ENCODE measurements around the gene TMEM272.

The TMEM272 gene

GRCh38 chr13:51805925-51806324 is 39.1 kb downstream of the TMEM272 start:
- peaks cover 17% of the 10 kb centered on the region for H3K4me1 Mint-ChIP-seq
- no peaks in the 10 kb centered on the region for H3K9me3 Mint-ChIP-seq
- peak overlapping the region in 2 of 3 experiments; percentile 87 to 95 for H3K27ac Mint-ChIP-seq
- peak overlapping the region; percentile 17 to 93 (median 84) for H3K4me3 Mint-ChIP-seq
- H3K27me3 Mint-ChIP-seq (ENCODE audit: low read depth) = peaks cover 8% of the 10 kb centered on the region
- no peak for TF ChIP-seq CTCF (IDR thresholded peaks at IDR 0.05; ENCODE audit: unreplicated experiment in 3 of 3)
- H3K36me3 Mint-ChIP-seq (ENCODE audit: low read depth) = no peaks in the 10 kb centered on the region

GRCh38 chr13:51805313-51805712 is 39.7 kb downstream of the TMEM272 start:
- Mint-ChIP-seq H3K36me3 (ENCODE audit: low read depth) (no peaks in the 10 kb centered on the region), H3K27ac (peak overlapping the region; percentile 87 to 95 (median 95)), H3K4me1 (peaks cover 17% of the 10 kb centered on the region), H3K4me3 (peak overlapping the region; percentile 84 to 93 (median 89)), H3K9me3 (no peaks in the 10 kb centered on the region), H3K27me3 (ENCODE audit: low read depth) (peaks cover 8% of the 10 kb centered on the region)
- no peak for TF ChIP-seq CTCF (IDR thresholded peaks at IDR 0.05; ENCODE audit: unreplicated experiment in 3 of 3)

GRCh38 chr13:51804295-51805172 is 40.4 kb downstream of the TMEM272 start:
- H3K4me1 Mint-ChIP-seq = peaks cover 17% of the 10 kb centered on the region
- H3K27ac Mint-ChIP-seq = peak overlapping the region; percentile 87 to 95 (median 95)
- peak overlapping the region; percentile 84 to 93 (median 89) for H3K4me3 Mint-ChIP-seq
- no peak for TF ChIP-seq CTCF (IDR thresholded peaks at IDR 0.05; ENCODE audit: unreplicated experiment in 3 of 3)
- H3K36me3 Mint-ChIP-seq (ENCODE audit: low read depth) = no peaks in the 10 kb centered on the region
- no peaks in the 10 kb centered on the region for H3K9me3 Mint-ChIP-seq
- peaks cover 8% of the 10 kb centered on the region for H3K27me3 Mint-ChIP-seq (ENCODE audit: low read depth)

GRCh38 chr13:51803422-51804294 is 41.3 kb downstream of the TMEM272 start, which contains the start of gene DHRS12:
DHRS12 (minus strand) TSS chr13:51804163; CDS start chr13:51799659, 4,504 bp downstream.
- H3K27me3 Mint-ChIP-seq (ENCODE audit: low read depth) = peaks cover 8% of the 10 kb centered on the region
- H3K36me3 Mint-ChIP-seq (ENCODE audit: low read depth) = no peaks in the 10 kb centered on the region
- H3K4me3 Mint-ChIP-seq = peak within 1 kb of the TSS; percentile 89 to 97 (median 93)
- no peaks in the 10 kb centered on the region for H3K9me3 Mint-ChIP-seq
- H3K4me1 Mint-ChIP-seq = peaks cover 17% of the 10 kb centered on the region
- TF ChIP-seq CTCF (IDR thresholded peaks at IDR 0.05; ENCODE audit: unreplicated experiment in 3 of 3) = no peak
- peak within 1 kb of the TSS; percentile 87 to 98 (median 95) for H3K27ac Mint-ChIP-seq

- no peak for TF ChIP-seq CTCF (IDR thresholded peaks at IDR 0.05; ENCODE audit: unreplicated experiment in 3 of 3)
- Mint-ChIP-seq H3K27me3 (ENCODE audit: low read depth) (peaks cover 8% of the 10 kb centered on the region), H3K27ac (peak overlapping the region; percentile 78 to 98 (median 95)), H3K4me1 (peaks cover 17% of the 10 kb centered on the region), H3K4me3 (peak overlapping the region; percentile 89 to 97 (median 93)), H3K36me3 (ENCODE audit: low read depth) (no peaks in the 10 kb centered on the region), H3K9me3 (no peaks in the 10 kb centered on the region)
Observed at GRCh38 chr13:51802631-51803418, 42.2 kb downstream of the TMEM272 start.

Measured in nephron (organoid).